ENCODE measurements around the gene PTGES2. TPM values are rescaled to one million over a fixed set of nuclear protein-coding genes. Genes with fewer than 3 reads are reported as not detected.

Gene PTGES2
- total and polyA plus RNA-seq, 8 donors = 47.2 to 570 (median 74.9) TPM

GRCh38 chr9:128094950-128095544 lies 32.5 kb downstream of the PTGES2 start:
- Histone ChIP-seq H3K4me3 (no peak overlapping the region), H3K36me3 (no peaks in the 10 kb centered on the region), H3K4me1 (peaks cover 50 to 96% (median 72%) of the 10 kb centered on the region in 4 donors), H3K27ac (peak overlapping the region; percentile 89 to 97 (median 93)), H3K27me3 (no peaks in the 10 kb centered on the region), H3K9me3 (no peaks in the 10 kb centered on the region)
- DNase-seq = no peak
- 74 to 85% (median 80%) methylated on average over 11 of the region's 11 CpGs for whole genome bisulfite sequencing, 5 donors
- TF ChIP-seq CTCF (IDR thresholded peaks at IDR 0.05) (no peak), POLR2AphosphoS5 (IDR thresholded peaks at IDR 0.05) (no peak), EP300 (IDR thresholded peaks at IDR 0.05) (no peak), POLR2A (IDR thresholded peaks at IDR 0.05) (no peak)
- intact Hi-C loops (cut with DNase I; ENCODE audit: low total_unique reads) = no loop called here

- Histone ChIP-seq H3K4me3 (peak overlapping the region in 3 of 4 donors; percentile 7 to 26 (median 18)), H3K27ac (peak overlapping the region; percentile 89 to 97 (median 93)), H3K36me3 (no peaks in the 10 kb centered on the region), H3K9me3 (no peaks in the 10 kb centered on the region), H3K27me3 (no peaks in the 10 kb centered on the region), H3K4me1 (peaks cover 43 to 93% (median 67%) of the 10 kb centered on the region in 4 donors)
- TF ChIP-seq POLR2A (IDR thresholded peaks at IDR 0.05) = peak in 1 of 4 donors; percentile 26
- TF ChIP-seq EP300 (IDR thresholded peaks at IDR 0.05) = no peak
- peak; percentile 65 to 88 (median 78) for TF ChIP-seq POLR2AphosphoS5 (IDR thresholded peaks at IDR 0.05)
- TF ChIP-seq CTCF (IDR thresholded peaks at IDR 0.05) = no peak
- intact Hi-C loops (cut with DNase I; ENCODE audit: low total_unique reads) = no loop called here
- peak; percentile 92 to 99 for DNase-seq
- 15 to 23% (median 22%) methylated on average over 8 of the region's 8 CpGs for WGBS, 5 donors
Observed at GRCh38 chr9:128094166-128094949, 33.2 kb downstream of the PTGES2 start.

- 51 to 66% (median 58%) methylated on average over 4 of the region's 4 CpGs for WGBS, 5 donors
- intact Hi-C loops (cut with DNase I; ENCODE audit: low total_unique reads) = no loop called here
Observed at GRCh38 chr9:128093011-128093410, 34.5 kb downstream of the PTGES2 start.

More at GRCh38 chr9:128093011-128093410, 34.5 kb downstream of the PTGES2 start:
- Histone ChIP-seq H3K36me3 (no peaks in the 10 kb centered on the region), H3K4me1 (peaks cover 38 to 94% (median 68%) of the 10 kb centered on the region in 4 donors), H3K27me3 (no peaks in the 10 kb centered on the region), H3K27ac (peak overlapping the region; percentile 89 to 97 (median 93)), H3K9me3 (no peaks in the 10 kb centered on the region), H3K4me3 (no peak overlapping the region)
- TF ChIP-seq EP300 (IDR thresholded peaks at IDR 0.05) = no peak
- TF ChIP-seq POLR2A (IDR thresholded peaks at IDR 0.05) = no peak
- no peak for TF ChIP-seq POLR2AphosphoS5 (IDR thresholded peaks at IDR 0.05)
- no peak for TF ChIP-seq CTCF (IDR thresholded peaks at IDR 0.05)
- peak in 1 of 2 donors; percentile 16 for DNase-seq
